Thyroid gland (tissue), 4 donors: ENCODE measurements around the gene HOXC10. TPM values are rescaled to one million over a fixed set of nuclear protein-coding genes. Genes with fewer than 3 reads are reported as not detected.

Experiments
- DNase-seq, 2 donors: peaks; one replicate each; pipeline ENCODE4 v3.0.0-alpha.2; 2019
- H3K27ac ChIP-seq, 3 donors: fragments of 200-600 bp; sonication (generic); 1 replicate in 2 of 3; 2 replicates in 1 of 3; pipeline ENCODE4 v1.5.1; 2016 to 2019; ENCODE audit warnings: mild to moderate bottlenecking in 1 of 3, moderate library complexity in 1 of 3
- H3K27me3 ChIP-seq: fragments of 200-600 bp; sonication (generic); one replicate; pipeline ENCODE4 v1.5.1; 2019
- H3K36me3 ChIP-seq, 2 donors: fragments of 200-600 bp; sonication (generic); one replicate each; pipeline ENCODE4 v1.5.1; 2016 to 2019
- H3K4me1 ChIP-seq, 2 donors: fragments of 200-600 bp; sonication (generic); one replicate each; pipeline ENCODE4 v1.5.1; 2017 to 2019
- H3K4me3 ChIP-seq, 3 donors: fragments of 200-600 bp; sonication (generic); replicated peaks in 1 of 3; 1 replicate in 2 of 3; 2 replicates in 1 of 3; pipeline ENCODE4 v1.5.1; 2016; ENCODE audit warnings: mild to moderate bottlenecking in 1 of 3
- H3K9me3 ChIP-seq: fragments of 200-600 bp; sonication (generic); one replicate; pipeline ENCODE4 v1.5.1; 2017
- CTCF ChIP-seq, 6 experiments: fragments of 200-600 bp in 3 of 6; fragments of 450-650 bp in 3 of 6; sonication (generic) in 3 of 6; IDR thresholded peaks; one replicate each; pipeline ENCODE4 v1.5.1; 2016 to 2019; ENCODE audit warnings: antibody characterized with exemption in 6 of 6, mild to moderate bottlenecking in 2 of 6, inconsistent platforms in 1 of 6, moderate library complexity in 1 of 6
- POLR2A ChIP-seq, 2 donors: fragments of 450-650 bp; IDR thresholded peaks; one replicate each; pipeline ENCODE4 v1.6.1; 2017; ENCODE audit warnings: antibody characterized with exemption in 2 of 2, mild to moderate bottlenecking in 2 of 2, moderate library complexity in 1 of 2
- WGBS, 2 donors: methylation state at CpG; one replicate each; pipeline ENCODE4 v1.1.5; 2017; 5-methylcytosine and 5-hydroxymethylcytosine counted together
- intact Hi-C: fragments of 100-400 bp; cut with DNase I; formaldehyde crosslinking; loops from one replicate; pipeline ENCODE4 v1.15.1; 2023
- total RNA-seq, 4 donors: library from RNA; depleted of rRNA; stranded (reverse); fragments of >200 nt; gene quantifications; one replicate each; pipeline ENCODE4 v1.2.3, GENCODE V29; 2016

HOXC10 gene
- total RNA-seq, 4 donors from 2014 or later: not detected

- intact Hi-C loops: no loop called here
- Histone ChIP-seq H3K4me3 (no peak overlapping the region), H3K27ac (no peak overlapping the region), H3K4me1 (peaks cover 0 to 17% of the 10 kb centered on the region in 2 donors), H3K9me3 (no peaks in the 10 kb centered on the region), H3K27me3 (peaks cover 68% of the 10 kb centered on the region), H3K36me3 (no peaks in the 10 kb centered on the region)
- TF ChIP-seq CTCF (IDR thresholded peaks at IDR 0.05) (no peak), POLR2A (IDR thresholded peaks at IDR 0.05) (no peak)
- DNase-seq: no peak
- WGBS, 2 donors: 16 to 20% methylated on average over 5 of the region's 5 CpGs
Measured at GRCh38 chr12:53941750-53942149, 43.2 kb upstream of the HOXC10 start.

GRCh38 chr12:53942467-53942997 is 42.4 kb upstream of the HOXC10 start:
- TF ChIP-seq CTCF (IDR thresholded peaks at IDR 0.05): no peak
- 27 to 37% methylated on average over 2 of the region's 2 CpGs for whole genome bisulfite sequencing, 2 donors
- Histone ChIP-seq H3K4me3 (no peak overlapping the region), H3K9me3 (no peaks in the 10 kb centered on the region), H3K27ac (no peak overlapping the region), H3K4me1 (peaks cover 0 to 17% of the 10 kb centered on the region in 2 donors), H3K27me3 (peaks cover 72% of the 10 kb centered on the region), H3K36me3 (no peaks in the 10 kb centered on the region)
- intact Hi-C loops: no loop called here
- no peak for DNase-seq

GRCh38 chr12:53944209-53944608 is 40.7 kb upstream of the HOXC10 start:
- H3K4me3 ChIP-seq: no peak overlapping the region
- 29 to 31% methylated on average over 4 of the region's 4 CpGs for WGBS, 2 donors
- TF ChIP-seq CTCF (IDR thresholded peaks at IDR 0.05): no peak
- no peak for TF ChIP-seq POLR2A (IDR thresholded peaks at IDR 0.05)
- intact Hi-C loops: no loop called here
- no peaks in the 10 kb centered on the region for H3K9me3 ChIP-seq
- DNase-seq: no peak
- H3K27me3 ChIP-seq: peaks cover 65% of the 10 kb centered on the region
- H3K36me3 ChIP-seq: no peaks in the 10 kb centered on the region
- H3K27ac ChIP-seq: no peak overlapping the region
- H3K4me1 ChIP-seq: peaks cover 0 to 6% of the 10 kb centered on the region in 2 donors

GRCh38 chr12:53944907-53945847 is 39.8 kb upstream of the HOXC10 start:
- no peaks in the 10 kb centered on the region for H3K4me1 ChIP-seq
- H3K27ac ChIP-seq: no peak overlapping the region
- no peak for DNase-seq
- no peaks in the 10 kb centered on the region for H3K36me3 ChIP-seq
- H3K27me3 ChIP-seq: peaks cover 60% of the 10 kb centered on the region
- WGBS, 2 donors: 12 to 16% methylated on average over 48 to 51 of the region's 51 CpGs
- H3K4me3 ChIP-seq: no peak overlapping the region
- intact Hi-C loops: no loop called here
- no peak for TF ChIP-seq CTCF (IDR thresholded peaks at IDR 0.05)
- no peak for TF ChIP-seq POLR2A (IDR thresholded peaks at IDR 0.05)
- H3K9me3 ChIP-seq: no peaks in the 10 kb centered on the region

- DNase-seq: no peak
- TF ChIP-seq CTCF (IDR thresholded peaks at IDR 0.05) (no peak), POLR2A (IDR thresholded peaks at IDR 0.05) (no peak)
- Histone ChIP-seq H3K9me3 (no peaks in the 10 kb centered on the region), H3K36me3 (no peaks in the 10 kb centered on the region), H3K4me1 (peaks cover 0 to 7% of the 10 kb centered on the region in 2 donors), H3K27me3 (peaks cover 61% of the 10 kb centered on the region), H3K4me3 (no peak overlapping the region), H3K27ac (no peak overlapping the region)
- intact Hi-C loops: no loop called here
Measured at GRCh38 chr12:53947743-53948142, 37.2 kb upstream of the HOXC10 start.
